ENCODE measurements around the gene GALNT2. TPM values are rescaled to one million over a fixed set of nuclear protein-coding genes. Genes with fewer than 3 reads are reported as not detected.

Gene GALNT2
- total RNA-seq, 1 experiment from 2014 or later = 62.5 TPM

DNA sequence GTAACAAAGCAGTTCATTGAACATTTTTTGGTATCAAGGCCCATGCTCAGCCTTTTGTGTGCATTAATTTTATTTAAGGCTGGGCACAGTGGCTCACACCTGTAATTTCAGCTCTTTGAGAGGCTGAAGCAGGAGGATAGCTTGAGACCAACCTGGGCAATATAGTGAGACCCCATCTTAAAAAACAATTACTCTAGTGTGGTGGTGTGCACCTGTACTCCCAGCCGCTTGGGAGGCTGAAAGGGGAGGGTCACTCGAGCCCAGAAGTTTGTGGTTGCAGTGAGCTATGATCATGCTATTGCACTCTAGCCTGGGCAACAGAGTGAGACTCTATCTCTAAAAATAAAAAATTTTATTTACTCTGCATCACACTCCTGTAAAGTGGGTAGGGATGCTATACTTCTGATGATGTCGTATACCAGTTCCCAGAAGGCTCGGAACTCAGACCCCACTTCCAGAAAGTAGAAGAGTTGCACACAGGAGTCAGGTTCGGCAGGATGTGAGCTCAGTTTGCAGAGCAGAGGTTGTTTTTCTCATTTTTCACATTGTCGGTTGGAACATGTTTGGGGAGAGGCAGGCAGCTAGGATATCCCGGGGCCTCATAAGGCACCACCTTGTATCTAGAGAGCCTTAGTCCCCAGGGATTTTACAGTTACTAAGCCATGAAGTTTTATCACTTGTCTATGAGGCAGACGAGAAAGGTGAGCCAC is 144.6 kb downstream of the GALNT2 start:
- DNase-seq (ENCODE audit: low read depth in 1 of 2, low spot score in 2 of 2) = peak in 1 of 2 experiments; percentile 10
- Histone ChIP-seq H3K4me3 (no peak overlapping the region), H3K27ac (no peak overlapping the region), H3K36me3 (no peaks in the 10 kb centered on the region), H3K27me3 (replicated peaks) (no peaks in the 10 kb centered on the region), H3K9me3 (replicated peaks) (no peaks in the 10 kb centered on the region), H3K4me1 (replicated peaks) (peaks cover 36% of the 10 kb centered on the region)

- no peak overlapping the region for H3K4me3 ChIP-seq
- no peaks in the 10 kb centered on the region for H3K36me3 ChIP-seq
- peaks cover 27% of the 10 kb centered on the region for H3K4me1 ChIP-seq (replicated peaks)
- no peaks in the 10 kb centered on the region for H3K9me3 ChIP-seq (replicated peaks)
- DNase-seq (ENCODE audit: low read depth in 1 of 2, low spot score in 2 of 2) = peak in 1 of 2 experiments; percentile 11
- no peaks in the 10 kb centered on the region for H3K27me3 ChIP-seq (replicated peaks)
- no peak overlapping the region for H3K27ac ChIP-seq
Measured at GRCh38 chr1:230212405-230212936, 145.4 kb downstream of the GALNT2 start.

DNA sequence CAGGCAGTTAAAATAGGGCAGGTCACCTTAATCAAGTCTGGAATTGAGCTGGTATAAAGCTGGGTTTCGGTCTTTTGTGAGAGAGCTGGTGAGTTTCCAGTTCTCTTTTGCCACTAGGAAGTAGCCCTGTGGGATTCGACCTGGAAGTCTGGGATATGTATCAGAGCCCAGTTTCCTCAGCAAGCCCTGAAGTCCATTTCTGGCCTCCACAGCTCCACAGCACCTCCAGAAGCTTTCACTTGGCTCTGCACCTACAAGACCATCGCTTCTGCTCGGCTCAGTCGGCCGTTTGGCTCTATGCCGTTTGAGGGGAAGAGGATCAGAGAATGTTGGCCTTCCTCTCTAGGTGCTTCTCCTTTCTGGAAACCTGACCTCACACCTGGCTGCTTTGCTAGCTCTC is 148.0 kb downstream of the GALNT2 start:
- no peak overlapping the region for H3K4me3 ChIP-seq

DNA sequence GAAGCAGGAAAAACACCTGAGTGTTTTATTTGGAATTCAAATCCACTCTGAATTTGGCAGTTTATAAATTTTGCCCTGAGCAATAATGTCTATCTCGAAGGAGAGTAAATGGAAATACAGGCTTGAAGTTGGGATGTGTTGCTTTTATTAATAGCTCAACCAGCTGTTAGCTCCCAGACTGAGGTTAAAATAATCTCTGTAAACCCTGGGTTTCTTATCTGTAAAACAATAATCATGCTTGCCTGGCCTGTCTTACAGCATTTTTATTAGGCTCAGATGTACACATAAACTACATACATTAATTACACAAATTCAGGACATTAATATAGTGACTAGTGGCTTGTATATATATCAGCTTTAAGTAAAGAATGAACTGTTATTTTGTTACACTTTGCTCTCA is 148.5 kb downstream of the GALNT2 start:
- DNase-seq (ENCODE audit: low read depth in 1 of 2, low spot score in 2 of 2) = no peak
- Histone ChIP-seq H3K27ac (no peak overlapping the region), H3K4me1 (replicated peaks) (peaks cover 9% of the 10 kb centered on the region), H3K36me3 (no peaks in the 10 kb centered on the region), H3K4me3 (no peak overlapping the region), H3K9me3 (replicated peaks) (no peaks in the 10 kb centered on the region), H3K27me3 (replicated peaks) (no peaks in the 10 kb centered on the region)

More for the DNA sequence above, 148.0 kb downstream of the GALNT2 start:
- peaks cover 14% of the 10 kb centered on the region for H3K4me1 ChIP-seq (replicated peaks)
- no peaks in the 10 kb centered on the region for H3K9me3 ChIP-seq (replicated peaks)
- DNase-seq (ENCODE audit: low read depth in 1 of 2, low spot score in 2 of 2) = no peak
- H3K36me3 ChIP-seq = no peaks in the 10 kb centered on the region
- H3K27ac ChIP-seq = no peak overlapping the region
- H3K27me3 ChIP-seq (replicated peaks) = no peaks in the 10 kb centered on the region

DNA sequence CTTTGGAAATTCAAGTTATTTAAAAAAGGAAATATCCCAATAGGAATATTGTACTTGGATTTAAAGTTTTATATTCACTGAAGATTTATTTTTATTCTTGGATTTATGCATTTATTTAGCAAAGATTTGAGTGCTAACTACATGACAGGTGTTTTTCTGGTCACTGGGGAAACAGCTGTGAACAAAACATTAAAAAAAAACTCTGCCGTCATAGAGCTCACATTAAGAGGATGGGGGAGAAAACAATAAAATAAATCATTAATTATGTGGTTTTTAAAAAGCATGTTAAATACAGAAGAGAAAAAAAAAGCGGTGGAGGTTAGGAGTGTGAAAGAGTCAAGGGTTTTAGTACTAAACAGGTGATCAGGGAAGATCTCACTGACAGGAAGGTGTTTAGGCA is 149.9 kb downstream of the GALNT2 start:
- Histone ChIP-seq H3K4me3 (no peak overlapping the region), H3K27me3 (replicated peaks) (no peaks in the 10 kb centered on the region), H3K9me3 (replicated peaks) (no peaks in the 10 kb centered on the region), H3K4me1 (replicated peaks) (no peaks in the 10 kb centered on the region), H3K27ac (no peak overlapping the region), H3K36me3 (no peaks in the 10 kb centered on the region)
- no peak for DNase-seq (ENCODE audit: low read depth in 1 of 2, low spot score in 2 of 2)

DNA sequence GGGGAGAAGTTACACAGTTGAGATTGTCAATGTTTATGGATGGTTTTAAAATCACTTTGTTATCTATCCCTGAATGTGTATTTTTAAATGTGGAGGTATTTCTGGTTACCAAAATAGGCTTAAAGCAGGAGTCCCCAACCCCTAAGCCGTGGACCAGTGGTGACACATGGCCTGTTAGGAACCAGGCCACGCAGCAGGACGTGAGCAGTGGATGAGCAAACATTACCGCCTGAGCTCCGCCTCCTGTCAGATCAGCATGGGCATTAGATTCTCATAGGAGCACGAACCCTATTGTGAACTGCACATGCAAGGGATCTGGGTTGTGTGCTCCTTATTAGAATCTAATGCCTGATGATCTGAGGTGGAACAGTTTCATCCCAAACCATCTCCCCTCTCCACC is 151.6 kb downstream of the GALNT2 start:
- Histone ChIP-seq H3K27me3 (replicated peaks) (no peaks in the 10 kb centered on the region), H3K4me3 (no peak overlapping the region), H3K9me3 (replicated peaks) (no peaks in the 10 kb centered on the region), H3K4me1 (replicated peaks) (peaks cover 8% of the 10 kb centered on the region), H3K36me3 (no peaks in the 10 kb centered on the region), H3K27ac (no peak overlapping the region)
- no peak for DNase-seq (ENCODE audit: low read depth in 1 of 2, low spot score in 2 of 2)

DNA sequence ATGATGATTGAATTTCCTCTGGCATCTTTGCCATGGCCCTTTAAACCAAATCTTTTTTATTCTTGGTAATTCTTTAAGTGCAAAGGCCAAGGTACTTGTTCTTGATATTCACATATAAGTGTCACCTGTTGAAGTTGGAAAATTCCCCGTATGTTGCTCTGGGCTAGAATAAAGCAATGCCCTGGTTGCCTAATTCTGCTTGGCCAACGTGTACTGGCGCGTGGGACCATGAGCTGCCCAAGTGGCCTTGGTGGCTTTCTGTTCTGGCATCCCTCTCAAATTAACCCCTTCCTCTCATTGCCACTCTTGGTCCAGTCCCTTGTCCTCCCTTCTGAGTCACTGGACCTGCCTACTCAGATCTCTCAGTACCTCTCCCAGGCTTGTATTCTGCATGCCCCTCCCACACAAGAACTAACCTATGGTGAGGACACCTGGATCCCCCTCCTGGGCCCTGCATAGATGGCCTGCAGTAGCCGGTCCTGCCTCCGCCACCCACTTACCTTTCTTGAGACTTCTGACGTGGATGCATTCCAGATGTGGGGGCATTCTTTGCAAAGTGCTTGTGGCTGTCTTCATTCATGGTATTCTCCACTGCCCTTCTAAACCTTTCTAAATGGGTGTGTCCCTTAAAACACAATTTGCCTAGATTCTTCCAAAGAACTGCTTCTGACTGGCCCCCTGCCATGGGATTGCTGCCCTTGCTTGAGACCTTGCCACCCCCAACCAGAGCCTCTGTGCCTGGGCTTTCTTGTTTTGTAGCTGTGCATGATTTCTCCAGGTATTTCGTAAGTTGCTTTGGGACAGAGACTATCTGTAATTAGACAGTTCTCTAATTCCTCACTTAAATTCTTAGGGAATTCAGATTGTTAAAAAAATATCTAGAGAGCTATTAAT is 152.4 kb downstream of the GALNT2 start:
- Histone ChIP-seq H3K27ac (no peak overlapping the region), H3K4me1 (replicated peaks) (peaks cover 8% of the 10 kb centered on the region), H3K27me3 (replicated peaks) (no peaks in the 10 kb centered on the region), H3K9me3 (replicated peaks) (no peaks in the 10 kb centered on the region), H3K4me3 (no peak overlapping the region), H3K36me3 (no peaks in the 10 kb centered on the region)
- DNase-seq (ENCODE audit: low read depth in 1 of 2, low spot score in 2 of 2) = no peak

DNA sequence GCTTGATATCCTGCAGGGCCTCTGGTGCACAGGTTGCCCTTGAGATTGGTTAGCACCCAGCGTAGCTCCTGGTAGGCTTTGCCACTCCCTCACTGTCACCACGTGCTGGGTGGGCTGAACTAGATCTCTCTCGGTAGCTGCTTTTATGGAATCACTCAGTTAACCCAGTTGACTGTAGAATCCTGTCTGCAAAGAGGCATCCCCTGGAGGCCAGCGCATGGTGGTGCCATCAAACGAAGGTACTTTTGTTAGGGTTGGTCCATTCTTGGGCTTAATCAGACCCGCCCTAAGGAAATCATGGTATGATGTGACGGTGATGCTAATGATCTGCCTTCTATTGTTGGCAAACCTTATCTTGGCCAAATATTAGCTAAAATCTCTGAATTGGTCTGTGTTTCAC is 153.4 kb downstream of the GALNT2 start:
- Histone ChIP-seq H3K4me3 (no peak overlapping the region), H3K9me3 (replicated peaks) (no peaks in the 10 kb centered on the region), H3K27ac (no peak overlapping the region), H3K36me3 (no peaks in the 10 kb centered on the region), H3K4me1 (replicated peaks) (peaks cover 8% of the 10 kb centered on the region), H3K27me3 (replicated peaks) (no peaks in the 10 kb centered on the region)
- no peak for DNase-seq (ENCODE audit: low read depth in 1 of 2, low spot score in 2 of 2)

DNA sequence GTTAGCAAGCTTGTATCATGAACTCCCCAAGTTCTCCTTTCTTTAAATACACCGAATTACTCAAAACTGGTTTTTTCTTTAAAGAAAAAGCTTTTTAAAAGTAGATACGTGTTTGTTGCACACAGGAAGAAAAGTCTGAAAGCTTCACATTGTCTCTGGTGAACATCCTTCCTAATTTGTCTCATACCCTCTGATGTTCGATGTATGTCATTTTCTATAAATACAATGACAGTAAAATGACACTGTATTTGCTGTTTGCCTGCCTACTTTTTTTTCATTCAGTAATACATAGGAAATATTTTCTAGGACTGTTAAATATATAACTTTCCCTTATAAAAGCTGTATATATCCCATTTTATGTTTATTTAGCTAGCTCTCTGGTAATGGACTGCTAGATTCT is 153.9 kb downstream of the GALNT2 start:
- no peak overlapping the region for H3K4me3 ChIP-seq
- H3K4me1 ChIP-seq (replicated peaks) = peaks cover 8% of the 10 kb centered on the region
- H3K27ac ChIP-seq = no peak overlapping the region
- DNase-seq (ENCODE audit: low read depth in 1 of 2, low spot score in 2 of 2) = no peak
- no peaks in the 10 kb centered on the region for H3K27me3 ChIP-seq (replicated peaks)
- no peaks in the 10 kb centered on the region for H3K36me3 ChIP-seq
- no peaks in the 10 kb centered on the region for H3K9me3 ChIP-seq (replicated peaks)

- no peak overlapping the region for H3K27ac ChIP-seq
- H3K27me3 ChIP-seq (replicated peaks) = no peaks in the 10 kb centered on the region
- no peak overlapping the region for H3K4me3 ChIP-seq
- H3K4me1 ChIP-seq (replicated peaks) = peaks cover 8% of the 10 kb centered on the region
- no peak for DNase-seq (ENCODE audit: low read depth in 1 of 2, low spot score in 2 of 2)
- H3K36me3 ChIP-seq = no peaks in the 10 kb centered on the region
- H3K9me3 ChIP-seq (replicated peaks) = no peaks in the 10 kb centered on the region
Measured at GRCh38 chr1:230222678-230223077, 155.6 kb downstream of the GALNT2 start.

GRCh38 chr1:230224101-230224960 is 157.3 kb downstream of the GALNT2 start:
- Histone ChIP-seq H3K36me3 (no peaks in the 10 kb centered on the region), H3K4me1 (replicated peaks) (peaks cover 8% of the 10 kb centered on the region), H3K4me3 (no peak overlapping the region), H3K27ac (no peak overlapping the region), H3K9me3 (replicated peaks) (no peaks in the 10 kb centered on the region), H3K27me3 (replicated peaks) (no peaks in the 10 kb centered on the region)
- DNase-seq (ENCODE audit: low read depth in 1 of 2, low spot score in 2 of 2) = no peak

DNA sequence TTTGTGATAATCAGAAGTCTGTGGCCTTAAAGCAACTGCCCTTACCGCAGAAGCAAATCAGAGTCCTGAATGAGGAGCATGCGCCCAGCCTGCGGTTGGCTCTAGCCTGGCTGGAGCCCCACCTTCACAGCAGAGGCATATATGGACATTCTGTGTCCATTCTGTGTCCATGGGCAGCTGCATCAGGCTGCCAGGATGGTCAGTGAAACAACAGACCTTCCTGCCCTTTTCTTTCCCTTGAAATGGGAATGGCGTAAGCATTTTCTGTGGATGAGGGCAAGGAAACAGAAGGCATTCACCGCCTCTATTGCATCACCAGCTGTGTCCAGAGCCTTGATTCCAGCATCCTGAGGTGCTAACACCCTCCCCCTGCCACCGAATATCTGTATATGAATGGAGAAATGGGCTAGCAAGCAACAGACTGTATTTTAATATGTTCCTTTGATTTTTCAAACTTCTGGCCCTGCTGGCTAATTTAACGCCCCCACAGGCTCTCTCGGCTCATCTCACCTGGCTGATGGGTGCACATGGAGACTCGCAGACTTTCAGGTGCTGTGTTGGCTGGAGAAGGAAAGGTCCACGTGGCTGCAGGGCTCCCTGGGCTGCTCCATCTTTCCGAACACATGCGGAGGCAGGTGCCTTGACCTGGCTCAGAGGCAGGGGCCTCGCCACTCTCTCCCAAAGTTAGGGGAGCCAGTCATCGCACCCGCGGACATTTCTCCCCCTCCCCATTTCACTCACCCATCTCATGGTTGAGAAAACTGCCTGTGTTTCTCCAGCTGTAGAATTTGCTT is 159.2 kb downstream of the GALNT2 start:
- Histone ChIP-seq H3K27ac (no peak overlapping the region), H3K27me3 (replicated peaks) (no peaks in the 10 kb centered on the region), H3K4me1 (replicated peaks) (peaks cover 8% of the 10 kb centered on the region), H3K4me3 (no peak overlapping the region), H3K36me3 (no peaks in the 10 kb centered on the region), H3K9me3 (replicated peaks) (no peaks in the 10 kb centered on the region)
- no peak for DNase-seq (ENCODE audit: low read depth in 1 of 2, low spot score in 2 of 2)

DNA sequence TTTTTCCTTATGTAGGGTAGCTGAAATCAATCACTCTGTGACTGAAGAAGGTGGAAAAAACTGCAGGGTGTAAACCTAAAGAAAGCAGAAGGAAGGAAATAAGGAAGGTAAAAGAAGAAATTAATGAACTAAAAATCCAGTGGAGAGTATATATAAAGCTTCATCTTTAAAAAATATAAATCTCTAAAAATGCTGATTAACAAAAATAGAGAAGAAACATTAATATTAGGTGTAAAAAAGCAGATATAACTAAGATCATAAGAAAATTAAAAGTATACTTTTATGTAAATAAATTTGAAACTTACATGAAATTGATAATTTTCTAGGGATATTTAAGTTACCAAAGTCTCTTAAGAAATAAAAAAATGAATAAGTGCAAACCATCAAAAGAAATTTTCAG is 159.8 kb downstream of the GALNT2 start:
- H3K4me1 ChIP-seq (replicated peaks) = peaks cover 8% of the 10 kb centered on the region
- no peaks in the 10 kb centered on the region for H3K27me3 ChIP-seq (replicated peaks)
- H3K36me3 ChIP-seq = no peaks in the 10 kb centered on the region

More for the DNA sequence above, 159.8 kb downstream of the GALNT2 start:
- no peak overlapping the region for H3K27ac ChIP-seq
- no peak for DNase-seq (ENCODE audit: low read depth in 1 of 2, low spot score in 2 of 2)
- no peak overlapping the region for H3K4me3 ChIP-seq
- no peaks in the 10 kb centered on the region for H3K9me3 ChIP-seq (replicated peaks)

All from SJSA1 (cell line).